Heart left ventricle (tissue), 16 donors: ENCODE results near the gene BIN2. TPM values are rescaled to one million over a fixed set of nuclear protein-coding genes. Genes with fewer than 3 reads are reported as not detected.
"Not testable (repeated sequence)": the region's sequence is repeated elsewhere in the genome, so short reads cannot be mapped to it uniquely, and the experiment has no call there.

Experiments used
- ATAC-seq, 4 donors: fragments of 200-7000 bp; cut with Tn5 transposase; one replicate each; pipeline ENCODE4 v1.9.1; 2020 to 2022; ENCODE audit warnings: moderate library complexity in 4 of 4, mild to moderate bottlenecking in 3 of 4, moderate number of reproducible peaks in 1 of 4
- DNase-seq, 5 donors: peaks; one replicate each; pipeline ENCODE4 v3.0.0-alpha.2; 2020
- H3K27ac ChIP-seq, 12 donors: fragments of 200-600 bp; sonication (generic) in 4 of 12; one replicate each; pipeline versions ENCODE4 v1.5.0 to v1.8.0; 2016 to 2022; ENCODE audit warnings: mild to moderate bottlenecking in 2 of 12
- H3K27me3 ChIP-seq, 9 donors: fragments of 200-600 bp; sonication (generic) in 2 of 9; one replicate each; pipeline versions ENCODE4 v1.5.1 to v1.8.0; 2016 to 2022; ENCODE audit warnings: mild to moderate bottlenecking in 3 of 9
- H3K36me3 ChIP-seq, 9 donors: fragments of 200-600 bp; sonication (generic) in 2 of 9; one replicate each; pipeline versions ENCODE4 v1.5.0 to v1.8.0; 2018 to 2022; ENCODE audit warnings: mild to moderate bottlenecking in 2 of 9
- H3K4me1 ChIP-seq, 12 donors: fragments of 200-600 bp; sonication (generic) in 4 of 12; one replicate each; pipeline versions ENCODE4 v1.5.0 to v1.8.0; 2016 to 2022; ENCODE audit warnings: mild to moderate bottlenecking in 3 of 12
- H3K4me3 ChIP-seq, 12 donors: fragments of 200-600 bp; sonication (generic) in 4 of 12; one replicate each; pipeline versions ENCODE4 v1.5.0 to v1.8.0; 2017 to 2022; ENCODE audit warnings: mild to moderate bottlenecking in 9 of 12, moderate library complexity in 4 of 12
- H3K9me3 ChIP-seq, 12 donors: fragments of 200-600 bp; sonication (generic) in 4 of 12; one replicate each; pipeline versions ENCODE4 v1.5.0 to v1.8.0; 2016 to 2022; ENCODE audit warnings: mild to moderate bottlenecking in 1 of 12
- CTCF ChIP-seq, 12 donors: fragments of 200-600 bp; sonication (generic) in 4 of 12; IDR thresholded peaks; one replicate each; pipeline versions ENCODE4 v1.5.0 to v1.8.0; 2018 to 2022; ENCODE audit warnings: antibody characterized with exemption in 12 of 12, mild to moderate bottlenecking in 5 of 12
- POLR2A ChIP-seq, 2 donors: fragments of 450-650 bp; IDR thresholded peaks; one replicate each; pipeline ENCODE4 v1.6.1; 2017; ENCODE audit warnings: antibody characterized with exemption in 2 of 2, mild to moderate bottlenecking in 2 of 2, moderate library complexity in 2 of 2
- WGBS, 4 donors: extraction: QIAGEN DNeasy Blood & Tissue Kit in 2 of 4; methylation state at CpG; one replicate each; pipeline versions ENCODE4 v1.1.5 to v1.1.7; 2013 to 2018; 5-methylcytosine and 5-hydroxymethylcytosine counted together
- intact Hi-C, 10 donors: fragments of 100-400 bp; cut with DNase I; formaldehyde crosslinking; loops; one replicate each; pipeline versions ENCODE4 v1.11.1 to v1.14.2; 2022
- polyA plus RNA-seq, 2 donors: library from polyadenylated mRNA; stranded (reverse); fragments of 200-250 nt; gene quantifications; one replicate each; pipeline ENCODE4 v1.2.3, GENCODE V29; 2013
- total RNA-seq, 9 donors: library from RNA; depleted of rRNA in 2 of 9; stranded (reverse); fragments of >200 nt in 2 of 9; fragmentation: NEBNext Ultra II Directional in 3 of 9; extraction: Animal tissue kit (Norgen Biotek cat#: 25700) in 3 of 9; gene quantifications; one replicate each; pipeline versions ENCODE4 v1.1.0 to v1.2.4, GENCODE V29; 2016 to 2023
- donor health status: ischemic (EF 13 %, LVEDD 7.1; RV severe dilation, severe dysfunction).
- donor health status: healthy with polysubstance abuse.
- donor health status: DM: no; HTN: yes; CAD: no.
- donor health status: DM: no; HTN: no; CAD: no.
- donor health status: ischemic (EF 25% LVEDD 6.9; RV normal size, moderate dysfunction).
- donor health status: ischemic (EF 25% LVEDD 5.7; RV mildly dilated, moderate dysfunction).
- donor health status: healthy.
- donor health status: DM: yes; HTN: yes; CAD: no.
- donor health status: ischemic (EF 35%, LVEDD 5.7; RV mildly dilated, moderate dysfunction).
- donor health status: nonischemic (EF 11% LVEDD 7.7; RV severe dilation, severe dysfunction).
- donor health status: DM: yes; HTN: yes; CAD: no.
- donor health status: PGD.
- donor health status: ischemic (EF 29% LVEDD 5.4; RV normal size, mild dysfunction).
- donor health status: nonischemic (EF 23%, LVEDD 6.1; RV moderate dilation, normal function).

BIN2 gene
- total and polyA plus RNA-seq, 11 donors, result 0.72 to 23.8 (median 1.6) TPM

GRCh38 chr12:51320695-51321320, 3.2 kb downstream of the BIN2 start:
- TF ChIP-seq CTCF (IDR thresholded peaks at IDR 0.05), result no peak
- TF ChIP-seq POLR2A (IDR thresholded peaks at IDR 0.05), result no peak
- Histone ChIP-seq H3K27ac (peak overlapping the region in 1 of 12 donors; percentile 98), H3K27me3 (no peaks in the 10 kb centered on the region), H3K4me1 (peaks cover 0 to 62% (median 0%) of the 10 kb centered on the region in 12 donors), H3K9me3 (no peaks in the 10 kb centered on the region), H3K4me3 (peak overlapping the region in 1 of 12 donors; percentile 75), H3K36me3 (no peaks in the 10 kb centered on the region)
- DNase-seq (no peak), ATAC-seq (no peak)
- intact Hi-C loops, result no loop called here
- WGBS, 4 donors, result 24 to 32% (median 28%) methylated on average over 3 of the region's 3 CpGs

GRCh38 chr12:51320311-51320694, 3.7 kb downstream of the BIN2 start:
- ATAC-seq (no peak), DNase-seq (no peak)
- H3K9me3 ChIP-seq, result no peaks in the 10 kb centered on the region
- no peaks in the 10 kb centered on the region for H3K36me3 ChIP-seq
- WGBS, 4 donors, result 75 to 80% (median 78%) methylated on average over 4 of the region's 4 CpGs
- H3K27ac ChIP-seq, result peak overlapping the region in 1 of 12 donors; percentile 98
- no peaks in the 10 kb centered on the region for H3K27me3 ChIP-seq
- H3K4me3 ChIP-seq, result no peak overlapping the region
- peaks cover 0 to 57% (median 0%) of the 10 kb centered on the region in 12 donors for H3K4me1 ChIP-seq
- TF ChIP-seq POLR2A (IDR thresholded peaks at IDR 0.05) (no peak), CTCF (IDR thresholded peaks at IDR 0.05) (no peak)
- intact Hi-C loops, result no loop called here

DNA sequence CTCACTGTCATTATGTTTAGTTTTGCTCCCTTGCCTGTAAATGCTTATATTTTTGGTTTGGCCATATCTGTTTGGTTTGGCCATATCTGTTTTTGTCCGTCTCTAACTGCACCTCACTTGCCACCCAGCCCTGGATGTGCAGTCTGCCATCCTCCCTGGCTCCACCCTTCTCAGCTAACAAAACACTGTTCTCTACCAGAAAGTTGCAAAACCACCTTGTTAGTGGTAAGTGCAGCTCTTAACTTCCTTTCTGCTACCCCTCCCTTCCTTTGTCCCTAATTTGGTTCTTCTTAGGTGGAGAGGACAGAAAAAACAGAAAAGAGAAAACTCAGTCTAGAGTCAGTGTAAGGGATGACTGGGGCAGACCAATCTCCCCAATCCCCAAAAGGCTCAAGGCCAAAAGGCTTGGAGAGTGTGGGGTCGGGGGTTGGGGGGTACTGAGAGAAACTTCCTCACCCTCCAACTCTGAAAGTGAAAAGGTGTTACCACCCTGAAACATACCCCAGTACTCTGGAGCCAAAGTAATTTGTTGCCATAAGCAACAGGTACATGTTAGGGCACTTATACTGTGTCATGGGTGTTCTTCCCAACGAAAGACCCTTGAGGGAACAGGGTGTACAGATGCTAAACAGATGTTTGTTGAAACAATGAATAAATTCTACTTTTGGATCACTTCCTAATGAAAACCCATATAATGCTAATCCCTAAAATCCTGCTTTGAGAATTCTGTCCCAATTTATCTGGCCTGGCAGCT, 5.0 kb downstream of the BIN2 start:
- TF ChIP-seq POLR2A (IDR thresholded peaks at IDR 0.05), result no peak
- TF ChIP-seq CTCF (IDR thresholded peaks at IDR 0.05), result no peak
- peaks cover 0 to 45% (median 0%) of the 10 kb centered on the region in 12 donors for H3K4me1 ChIP-seq
- H3K9me3 ChIP-seq, result no peaks in the 10 kb centered on the region
- H3K27me3 ChIP-seq, result no peaks in the 10 kb centered on the region
- DNase-seq, result no peak
- peak overlapping the region in 1 of 12 donors; percentile 98 for H3K27ac ChIP-seq
- WGBS, 4 donors, result 60 to 76% (median 71%) methylated on average over 3 of the region's 3 CpGs
- no peaks in the 10 kb centered on the region for H3K36me3 ChIP-seq
- intact Hi-C loops, result no loop called here
- peak in 3 of 4 donors; percentile 39 to 70 (median 45) for ATAC-seq
- H3K4me3 ChIP-seq, result peak overlapping the region in 1 of 12 donors; percentile 30

- 82 to 90% (median 87%) methylated on average over 8 of the region's 8 CpGs for WGBS, 4 donors
- peak overlapping the region in 1 of 12 donors; percentile 30 for H3K4me3 ChIP-seq
Observed at GRCh38 chr12:51318057-51318806, 5.7 kb downstream of the BIN2 start.

More at GRCh38 chr12:51318057-51318806, 5.7 kb downstream of the BIN2 start:
- H3K27me3 ChIP-seq, H3K36me3 ChIP-seq, intact Hi-C loops, DNase-seq, H3K9me3 ChIP-seq, ATAC-seq: not testable (repeated sequence)
- Histone ChIP-seq H3K4me1 (peaks cover 0 to 44% (median 0%) of the 10 kb centered on the region in 12 donors), H3K27ac (peak overlapping the region in 1 of 12 donors; percentile 98)
